Upper lobe of left lung (tissue), 6 donors: ENCODE data around the gene CEP68. TPM values are rescaled to one million over a fixed set of nuclear protein-coding genes. Genes with fewer than 3 reads are reported as not detected.
"Not testable (repeated sequence)": the region's sequence is repeated elsewhere in the genome, so short reads cannot be mapped to it uniquely, and the experiment has no call there.

Source experiments
- ATAC-seq, 2 donors: fragments of 200-7000 bp; cut with Tn5 transposase; one replicate each; pipeline ENCODE4 v1.9.1; 2022; ENCODE audit warnings: mild to moderate bottlenecking in 2 of 2, moderate library complexity in 2 of 2; ENCODE audit not compliant: low FRiP score in 2 of 2
- DNase-seq, 2 donors: peaks; one replicate each; pipeline ENCODE4 v3.0.0-alpha.2; 2019 to 2020
- H3K27ac ChIP-seq, 4 donors: fragments of 200-600 bp; sonication (generic); one replicate each; pipeline ENCODE4 v1.5.1; 2016 to 2019
- H3K27me3 ChIP-seq, 4 donors: fragments of 200-600 bp; sonication (generic); one replicate each; pipeline ENCODE4 v1.5.1; 2017 to 2019
- H3K36me3 ChIP-seq, 4 donors: fragments of 200-600 bp; sonication (generic); one replicate each; pipeline ENCODE4 v1.5.1; 2016 to 2019
- H3K4me1 ChIP-seq, 4 donors: fragments of 200-600 bp; sonication (generic); one replicate each; pipeline ENCODE4 v1.5.1; 2018 to 2019
- H3K4me3 ChIP-seq, 4 donors: fragments of 200-600 bp; sonication (generic); one replicate each; pipeline ENCODE4 v1.5.1; 2017 to 2019; ENCODE audit warnings: mild to moderate bottlenecking in 2 of 4, moderate library complexity in 1 of 4
- H3K9me3 ChIP-seq, 4 donors: fragments of 200-600 bp; sonication (generic); one replicate each; pipeline ENCODE4 v1.5.1; 2018 to 2019
- CTCF ChIP-seq, 6 experiments: fragments of 450-650 bp in 4 of 6; fragments of 200-600 bp in 2 of 6; sonication (generic) in 2 of 6; IDR thresholded peaks; one replicate each; pipeline ENCODE4 v1.5.1; 2016 to 2019; ENCODE audit warnings: antibody characterized with exemption in 6 of 6
- EP300 ChIP-seq, 4 donors: sonication (generic); formaldehyde crosslinking; IDR thresholded peaks; one replicate each; pipeline ENCODE4 v1.5.1; 2017; ENCODE audit warnings: antibody characterized with exemption in 4 of 4, control low read depth in 2 of 4
- POLR2A ChIP-seq, 4 donors: fragments of 450-650 bp; IDR thresholded peaks; one replicate each; pipeline ENCODE4 v1.5.1; 2016 to 2017; ENCODE audit warnings: antibody characterized with exemption in 4 of 4, mild to moderate bottlenecking in 2 of 4
- POLR2AphosphoS5 ChIP-seq, 2 donors: sonication (generic); formaldehyde crosslinking; IDR thresholded peaks; one replicate each; pipeline ENCODE4 v1.5.1; 2017; ENCODE audit warnings: antibody characterized with exemption in 2 of 2
- WGBS, 2 donors: methylation state at CpG; one replicate each; pipeline ENCODE4 v1.1.5; 2017 to 2018; 5-methylcytosine and 5-hydroxymethylcytosine counted together
- total RNA-seq, 6 donors: library from RNA; depleted of rRNA in 4 of 6; stranded (reverse); fragments of >200 nt in 4 of 6; gene quantifications; one replicate each; pipeline versions ENCODE4 v1.1.0 to v1.2.1, GENCODE V29; 2016 to 2021
- donor health status: DM: no; HTN: no; CAD: no; lungs with moderate emphysema.
- donor health status: DM: no; HTN: yes; CAD: no; lungs with severe emphysema.

Gene CEP68
- total RNA-seq, 6 donors from 2014 or later, result 9.4 to 24.1 (median 13.3) TPM

DNA sequence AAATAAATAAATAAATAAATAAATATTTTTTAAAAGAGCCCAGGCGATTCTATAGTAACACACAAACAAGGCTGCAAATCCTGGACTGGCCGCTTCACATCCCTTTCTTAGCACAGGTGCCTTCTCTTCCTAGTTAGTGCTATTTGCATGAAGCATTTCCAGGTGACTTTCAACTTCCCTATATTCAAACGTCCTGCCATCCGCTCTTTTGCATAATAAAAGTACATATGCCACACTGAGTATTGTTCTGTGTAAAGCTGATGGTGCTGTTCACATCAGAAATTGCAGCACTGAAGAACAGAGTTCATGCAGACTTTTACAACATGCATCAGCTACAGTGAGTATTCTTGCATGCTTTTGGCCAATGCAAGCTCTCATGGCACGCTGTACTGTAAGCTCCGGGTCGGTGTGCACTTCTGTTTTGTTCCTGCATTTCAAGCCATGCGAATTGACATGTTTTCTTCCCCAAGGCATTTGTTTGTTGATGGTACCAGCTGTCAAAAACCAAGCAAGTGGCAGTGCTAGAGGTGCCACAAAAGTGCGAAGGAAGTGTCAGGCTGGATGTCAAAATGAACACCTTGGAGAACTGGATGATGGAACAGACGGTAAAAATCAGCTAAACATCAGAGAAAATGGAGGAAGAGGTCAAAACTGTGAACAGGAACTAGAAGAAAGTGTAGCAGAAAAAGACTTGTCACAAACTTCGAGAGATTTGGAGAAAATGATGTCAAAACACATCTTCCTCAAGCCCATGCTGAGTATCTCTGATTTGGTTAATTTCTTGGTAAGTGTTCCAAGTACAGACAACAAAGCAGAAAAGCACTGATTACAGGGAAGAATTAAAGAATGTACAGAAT, 25.5 kb upstream of the CEP68 start:
- ATAC-seq (no peak), DNase-seq (no peak)
- TF ChIP-seq POLR2AphosphoS5 (IDR thresholded peaks at IDR 0.05), result no peak
- TF ChIP-seq EP300 (IDR thresholded peaks at IDR 0.05), result no peak
- TF ChIP-seq CTCF (IDR thresholded peaks at IDR 0.05), result no peak
- no peak for TF ChIP-seq POLR2A (IDR thresholded peaks at IDR 0.05)
- Histone ChIP-seq H3K27ac (no peak overlapping the region), H3K4me3 (no peak overlapping the region), H3K36me3 (no peaks in the 10 kb centered on the region), H3K9me3 (no peaks in the 10 kb centered on the region), H3K4me1 (peaks cover 5 to 22% (median 7%) of the 10 kb centered on the region in 4 donors), H3K27me3 (no peaks in the 10 kb centered on the region)
- 76 to 81% methylated on average over 11 of the region's 11 CpGs for WGBS, 2 donors

GRCh38 chr2:65031341-65032018, 24.7 kb upstream of the CEP68 start:
- TF ChIP-seq POLR2AphosphoS5 (IDR thresholded peaks at IDR 0.05) (no peak), POLR2A (IDR thresholded peaks at IDR 0.05) (no peak), EP300 (IDR thresholded peaks at IDR 0.05) (no peak), CTCF (IDR thresholded peaks at IDR 0.05) (no peak)
- Histone ChIP-seq H3K27me3 (no peaks in the 10 kb centered on the region), H3K9me3 (no peaks in the 10 kb centered on the region), H3K27ac (peak overlapping the region in 1 of 4 donors; percentile 21), H3K4me1 (peaks cover 5 to 17% (median 7%) of the 10 kb centered on the region in 4 donors), H3K36me3 (no peaks in the 10 kb centered on the region), H3K4me3 (peak overlapping the region in 1 of 4 donors; percentile 5)
- ATAC-seq (peak; percentile 42 to 54), DNase-seq (peak in 1 of 2 donors; percentile 31)
- 37 to 51% methylated on average over 5 to 8 of the region's 8 CpGs for WGBS, 2 donors

- H3K27me3 ChIP-seq, result no peaks in the 10 kb centered on the region
- DNase-seq, result no peak
- H3K4me1 ChIP-seq, result peaks cover 5 to 17% (median 7%) of the 10 kb centered on the region in 4 donors
- H3K27ac ChIP-seq, result peak overlapping the region in 1 of 4 donors; percentile 21
- H3K9me3 ChIP-seq, result no peaks in the 10 kb centered on the region
- no peaks in the 10 kb centered on the region for H3K36me3 ChIP-seq
- WGBS, 2 donors, result 60 to 62% methylated on average over 13 of the region's 13 CpGs
- no peak for TF ChIP-seq POLR2AphosphoS5 (IDR thresholded peaks at IDR 0.05)
- no peak for TF ChIP-seq CTCF (IDR thresholded peaks at IDR 0.05)
- TF ChIP-seq POLR2A (IDR thresholded peaks at IDR 0.05), result no peak
- TF ChIP-seq EP300 (IDR thresholded peaks at IDR 0.05), result no peak
- ATAC-seq, result peak in 1 of 2 donors; percentile 10
- H3K4me3 ChIP-seq, result no peak overlapping the region
Observed at GRCh38 chr2:65032019-65032975, 23.9 kb upstream of the CEP68 start.

DNA sequence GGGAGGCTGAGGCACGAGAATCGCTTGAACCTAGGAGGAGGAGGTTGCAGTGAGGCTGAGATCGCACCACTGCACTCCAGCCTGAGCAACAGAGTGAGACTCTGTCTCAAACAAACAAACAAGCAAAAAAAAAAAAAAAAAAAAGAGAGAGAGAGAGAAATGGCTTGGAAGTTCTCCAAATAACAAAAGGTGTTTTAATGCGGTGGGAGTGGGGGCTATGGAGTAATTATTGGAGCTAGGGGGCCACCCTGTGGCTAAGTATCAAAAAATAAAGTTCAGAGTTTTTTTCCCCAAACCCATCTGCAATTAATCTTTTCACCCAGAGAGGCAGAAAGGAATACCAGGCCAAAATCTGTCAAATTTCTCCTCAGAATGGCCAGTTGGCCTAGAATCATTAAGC, 23.0 kb upstream of the CEP68 start:
- H3K27ac ChIP-seq, result no peak overlapping the region
- ATAC-seq, result no peak
- no peaks in the 10 kb centered on the region for H3K27me3 ChIP-seq
- no peak for TF ChIP-seq EP300 (IDR thresholded peaks at IDR 0.05)
- TF ChIP-seq POLR2AphosphoS5 (IDR thresholded peaks at IDR 0.05), result no peak
- no peak for TF ChIP-seq POLR2A (IDR thresholded peaks at IDR 0.05)
- no peak for TF ChIP-seq CTCF (IDR thresholded peaks at IDR 0.05)
- peaks cover 5 to 15% (median 7%) of the 10 kb centered on the region in 4 donors for H3K4me1 ChIP-seq
- DNase-seq, result no peak
- no peaks in the 10 kb centered on the region for H3K9me3 ChIP-seq
- H3K4me3 ChIP-seq, result no peak overlapping the region
- 72 to 86% methylated on average over 4 of the region's 4 CpGs for WGBS, 2 donors
- no peaks in the 10 kb centered on the region for H3K36me3 ChIP-seq

DNA sequence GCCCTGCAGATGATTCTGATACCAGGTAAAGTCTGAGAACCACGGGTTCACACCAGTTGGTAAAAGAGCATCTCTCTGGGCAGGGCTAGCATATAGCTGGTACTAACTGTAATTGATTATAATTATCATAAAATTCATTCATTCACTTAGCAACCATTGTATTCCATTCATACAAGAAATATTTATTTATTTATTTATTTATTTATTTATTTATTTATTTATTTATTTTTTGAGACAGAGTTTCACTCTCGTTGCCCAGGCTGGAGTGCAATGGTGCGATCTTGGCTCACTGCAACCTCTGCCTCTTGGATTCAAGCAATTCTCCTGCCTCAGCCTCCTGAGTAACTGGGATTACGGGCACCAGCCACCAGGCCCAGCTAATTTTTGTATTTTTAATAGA, 22.5 kb upstream of the CEP68 start:
- DNase-seq, H3K27me3 ChIP-seq, H3K27ac ChIP-seq, H3K36me3 ChIP-seq, ATAC-seq, H3K9me3 ChIP-seq, H3K4me3 ChIP-seq: not testable (repeated sequence)
- WGBS, 2 donors, result 96% methylated on average over 4 of the region's 4 CpGs
- H3K4me1 ChIP-seq, result peaks cover 5 to 14% (median 7%) of the 10 kb centered on the region in 4 donors
